Endodermal cell (in vitro differentiated cells): Measurements from ENCODE around the gene RPTOR. TPM values are rescaled to one million over a fixed set of nuclear protein-coding genes. Genes with fewer than 3 reads are reported as not detected.
"Not testable (repeated sequence)": the region's sequence is repeated elsewhere in the genome, so short reads cannot be mapped to it uniquely, and the experiment has no call there.

Experiments
- DNase-seq: peaks from one replicate; pipeline ENCODE4 v3.0.0-alpha.2; 2017
- H3K27ac ChIP-seq: 2 replicates; pipeline ENCODE4 v1.5.1; 2013; ENCODE audit warnings: mild to moderate bottlenecking, low read depth, low read length, moderate library complexity
- H3K27me3 ChIP-seq: 2 replicates; pipeline ENCODE4 v1.6.1; 2013; ENCODE audit warnings: mild to moderate bottlenecking, low read length, moderate library complexity; ENCODE audit not compliant: insufficient read depth, control insufficient read depth, poor library complexity, severe bottlenecking
- H3K36me3 ChIP-seq: 2 replicates; pipeline ENCODE4 v1.7.0; 2013; ENCODE audit warnings: mild to moderate bottlenecking, low read length, moderate library complexity; ENCODE audit not compliant: control insufficient read depth, insufficient read depth
- H3K4me1 ChIP-seq: one replicate; pipeline ENCODE4 v1.7.0; 2013; ENCODE audit warnings: low read length; ENCODE audit not compliant: control insufficient read depth, insufficient read depth
- H3K4me3 ChIP-seq: 2 replicates; pipeline ENCODE4 v1.5.1; 2013; ENCODE audit warnings: mild to moderate bottlenecking, low read length, moderate library complexity
- H3K9ac ChIP-seq: 2 replicates; pipeline ENCODE4 v1.6.1; 2013; ENCODE audit warnings: mild to moderate bottlenecking, low read length, moderate library complexity; ENCODE audit not compliant: poor library complexity, severe bottlenecking; ENCODE audit errors: extremely low read depth
- H3K9me3 ChIP-seq: 2 replicates; pipeline ENCODE4 v1.6.1; 2013; ENCODE audit warnings: mild to moderate bottlenecking, low read length, moderate library complexity; ENCODE audit not compliant: control insufficient read depth
- H3K27ac Mint-ChIP-seq: 2 replicates; pipeline ENCODE4 v1.8.0; 2020; ENCODE audit warnings: mixed read lengths
- H3K27me3 Mint-ChIP-seq: 2 replicates; pipeline ENCODE4 v1.8.0; 2021; ENCODE audit warnings: mild to moderate bottlenecking, mixed read lengths; ENCODE audit not compliant: insufficient read depth
- H3K36me3 Mint-ChIP-seq: 2 replicates; pipeline ENCODE4 v1.8.0; 2020; ENCODE audit warnings: low read depth, mixed read lengths
- H3K4me1 Mint-ChIP-seq: 2 replicates; pipeline ENCODE4 v1.8.0; 2020; ENCODE audit warnings: mixed read lengths
- H3K4me3 Mint-ChIP-seq: 2 replicates; pipeline ENCODE4 v1.8.0; 2020; ENCODE audit warnings: mild to moderate bottlenecking, moderate library complexity, mixed read lengths
- H3K9me3 Mint-ChIP-seq: 2 replicates; pipeline ENCODE4 v1.8.0; 2020; ENCODE audit warnings: mild to moderate bottlenecking, mixed read lengths
- WGBS, 2 experiments: methylation state at CpG; one replicate each; pipeline versions ENCODE4 v1.1.5 to v1.1.7; 2013; ENCODE audit warnings: missing lambda C conversion rate in 2 of 2, mixed read lengths in 1 of 2; ENCODE audit not compliant: insufficient coverage in 1 of 2, insufficient read length in 1 of 2; 5-methylcytosine and 5-hydroxymethylcytosine counted together
- total RNA-seq, 2 donors: library from RNA; stranded (reverse); fragmentation: NEBNext Ultra II Directional in 1 of 2; extraction: Animal tissue kit (Norgen Biotek cat#: 25700) in 1 of 2; gene quantifications; 2 replicates in 1 of 2; 3 replicates in 1 of 2; pipeline ENCODE4 v1.2.1, GENCODE V29; 2021
- TF ChIP-seq, protein P1 (sequence below): fragments of 200-600 bp; sonication (generic); conservative IDR thresholded peaks from 2 replicates; pipeline ENCODE4 v1.5.0; 2021; ENCODE audit warnings: antibody characterized with exemption, mild to moderate bottlenecking

RPTOR gene
- total RNA-seq, 2 donors from 2014 or later = 45.1 to 53.4 TPM

- peak; percentile 66 for DNase-seq
- 94% methylated on average over 7 to 8 of the region's 8 CpGs for WGBS, 2 experiments
- peaks cover 24% of the 10 kb centered on the region for H3K36me3 ChIP-seq
- H3K9me3 Mint-ChIP-seq = peaks cover 19% of the 10 kb centered on the region
- H3K4me1 ChIP-seq = no peaks in the 10 kb centered on the region
- no peaks in the 10 kb centered on the region for H3K27me3 Mint-ChIP-seq
- H3K27me3 ChIP-seq = no peaks in the 10 kb centered on the region
- H3K4me1 Mint-ChIP-seq = no peaks in the 10 kb centered on the region
- H3K36me3 Mint-ChIP-seq = peaks cover 36% of the 10 kb centered on the region
- no peak overlapping the region for H3K4me3 ChIP-seq
- no peak overlapping the region for H3K27ac Mint-ChIP-seq
- H3K27ac ChIP-seq = no peak overlapping the region
- H3K9me3 ChIP-seq = peaks cover 14% of the 10 kb centered on the region
- H3K9ac ChIP-seq = no peak overlapping the region
- no peak overlapping the region for H3K4me3 Mint-ChIP-seq
- TF ChIP-seq, protein P1, sequence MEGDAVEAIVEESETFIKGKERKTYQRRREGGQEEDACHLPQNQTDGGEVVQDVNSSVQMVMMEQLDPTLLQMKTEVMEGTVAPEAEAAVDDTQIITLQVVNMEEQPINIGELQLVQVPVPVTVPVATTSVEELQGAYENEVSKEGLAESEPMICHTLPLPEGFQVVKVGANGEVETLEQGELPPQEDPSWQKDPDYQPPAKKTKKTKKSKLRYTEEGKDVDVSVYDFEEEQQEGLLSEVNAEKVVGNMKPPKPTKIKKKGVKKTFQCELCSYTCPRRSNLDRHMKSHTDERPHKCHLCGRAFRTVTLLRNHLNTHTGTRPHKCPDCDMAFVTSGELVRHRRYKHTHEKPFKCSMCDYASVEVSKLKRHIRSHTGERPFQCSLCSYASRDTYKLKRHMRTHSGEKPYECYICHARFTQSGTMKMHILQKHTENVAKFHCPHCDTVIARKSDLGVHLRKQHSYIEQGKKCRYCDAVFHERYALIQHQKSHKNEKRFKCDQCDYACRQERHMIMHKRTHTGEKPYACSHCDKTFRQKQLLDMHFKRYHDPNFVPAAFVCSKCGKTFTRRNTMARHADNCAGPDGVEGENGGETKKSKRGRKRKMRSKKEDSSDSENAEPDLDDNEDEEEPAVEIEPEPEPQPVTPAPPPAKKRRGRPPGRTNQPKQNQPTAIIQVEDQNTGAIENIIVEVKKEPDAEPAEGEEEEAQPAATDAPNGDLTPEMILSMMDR = no peak
Observed at GRCh38 chr17:80742091-80742490, 197.5 kb downstream of the RPTOR start.

GRCh38 chr17:80742581-80743180, 198.0 kb downstream of the RPTOR start:
- WGBS, 2 experiments = 94% methylated on average over 7 of the region's 7 CpGs
- Mint-ChIP-seq H3K9me3 (peaks cover 19% of the 10 kb centered on the region), H3K27me3 (no peaks in the 10 kb centered on the region), H3K36me3 (peaks cover 41% of the 10 kb centered on the region), H3K27ac (no peak overlapping the region), H3K4me3 (no peak overlapping the region), H3K4me1 (no peaks in the 10 kb centered on the region)
- peaks cover 24% of the 10 kb centered on the region for H3K36me3 ChIP-seq
- H3K27me3 ChIP-seq = no peaks in the 10 kb centered on the region
- no peak overlapping the region for H3K9ac ChIP-seq
- TF ChIP-seq, protein P1 = no peak
- H3K27ac ChIP-seq = peak overlapping the region; percentile 19
- DNase-seq = no peak
- H3K4me1 ChIP-seq = no peaks in the 10 kb centered on the region
- no peak overlapping the region for H3K4me3 ChIP-seq
- H3K9me3 ChIP-seq = peaks cover 14% of the 10 kb centered on the region

DNA sequence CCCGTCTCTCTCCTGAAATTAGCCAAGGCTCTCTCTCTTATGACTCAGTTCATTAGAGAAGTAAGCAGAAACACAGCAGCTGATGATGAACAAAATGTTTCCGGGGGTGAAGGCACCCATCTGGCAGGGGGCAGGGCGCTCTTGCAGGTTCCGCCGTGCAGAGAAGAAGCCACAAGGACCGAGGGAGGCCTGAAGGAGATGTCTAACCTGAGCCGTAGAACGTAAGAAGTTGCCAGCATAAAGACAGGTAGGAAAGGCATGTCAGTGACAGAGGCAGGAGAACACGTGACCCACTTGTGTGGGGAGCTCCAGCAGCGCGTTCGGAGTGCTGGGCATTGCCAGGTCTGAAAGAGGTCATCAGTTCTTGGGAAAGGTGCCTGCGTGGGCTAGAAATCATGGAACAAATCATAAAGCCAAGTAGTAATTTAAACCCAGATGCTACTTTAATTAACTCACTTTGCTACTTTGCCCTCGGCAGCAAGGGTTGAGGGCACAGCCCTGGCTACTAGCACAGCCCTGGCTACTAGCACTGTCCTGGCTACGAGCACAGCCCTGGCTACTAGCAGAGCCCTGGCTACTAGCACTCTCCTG, 198.6 kb downstream of the RPTOR start:
- H3K36me3 Mint-ChIP-seq = peaks cover 43% of the 10 kb centered on the region
- peaks cover 14% of the 10 kb centered on the region for H3K9me3 ChIP-seq
- 94 to 96% methylated on average over 13 to 15 of the region's 15 CpGs for WGBS, 2 experiments
- no peaks in the 10 kb centered on the region for H3K27me3 ChIP-seq
- peak overlapping the region; percentile 19 for H3K27ac ChIP-seq
- no peaks in the 10 kb centered on the region for H3K4me1 Mint-ChIP-seq
- TF ChIP-seq, protein P1 = no peak
- peaks cover 19% of the 10 kb centered on the region for H3K9me3 Mint-ChIP-seq
- no peak overlapping the region for H3K9ac ChIP-seq
- H3K4me3 Mint-ChIP-seq = no peak overlapping the region
- no peaks in the 10 kb centered on the region for H3K4me1 ChIP-seq
- no peak overlapping the region for H3K4me3 ChIP-seq
- no peaks in the 10 kb centered on the region for H3K27me3 Mint-ChIP-seq
- H3K27ac Mint-ChIP-seq = no peak overlapping the region
- peaks cover 24% of the 10 kb centered on the region for H3K36me3 ChIP-seq
- no peak for DNase-seq

- not testable (repeated sequence) for H3K9ac ChIP-seq, H3K27ac Mint-ChIP-seq, H3K4me3 ChIP-seq, DNase-seq, H3K4me1 ChIP-seq, H3K27me3 Mint-ChIP-seq, H3K27ac ChIP-seq, H3K4me3 Mint-ChIP-seq, H3K4me1 Mint-ChIP-seq, H3K27me3 ChIP-seq
- Histone ChIP-seq H3K9me3 (peaks cover 14% of the 10 kb centered on the region), H3K36me3 (peaks cover 24% of the 10 kb centered on the region)
- Mint-ChIP-seq H3K36me3 (peaks cover 43% of the 10 kb centered on the region), H3K9me3 (peaks cover 19% of the 10 kb centered on the region)
- WGBS, 2 experiments = 83 to 92% methylated on average over 1 of the region's 2 CpGs
Observed at GRCh38 chr17:80743973-80744372, 199.3 kb downstream of the RPTOR start.

- H3K4me1 Mint-ChIP-seq, H3K4me3 ChIP-seq, H3K27me3 Mint-ChIP-seq, H3K27me3 ChIP-seq, H3K4me1 ChIP-seq, H3K9ac ChIP-seq, DNase-seq, H3K27ac ChIP-seq, H3K27ac Mint-ChIP-seq, H3K4me3 Mint-ChIP-seq: not testable (repeated sequence)
- Histone ChIP-seq H3K36me3 (peaks cover 16% of the 10 kb centered on the region), H3K9me3 (peaks cover 14% of the 10 kb centered on the region)
- peaks cover 36% of the 10 kb centered on the region for H3K36me3 Mint-ChIP-seq
- 60% methylated on average over 1 of the region's 1 CpG; no CpG with 5 or more reads in 1 of the 2 experiments for WGBS, 2 experiments
- peaks cover 18% of the 10 kb centered on the region for H3K9me3 Mint-ChIP-seq
Observed at GRCh38 chr17:80744725-80745124, 200.1 kb downstream of the RPTOR start.
